Duodenal mucosa (tissue), 2 donors: ENCODE results near the gene UTS2B.
"Not testable (repeated sequence)": the region's sequence is repeated elsewhere in the genome, so short reads cannot be mapped to it uniquely, and the experiment has no call there.

Source experiments
- H3K27ac ChIP-seq: one replicate; pipeline ENCODE4 v1.7.0; 2013; ENCODE audit warnings: low read depth, low read length
- H3K27me3 ChIP-seq, 2 donors: one replicate each; pipeline ENCODE4 v1.7.0; 2013; ENCODE audit warnings: low read length in 2 of 2, control low read depth in 1 of 2; ENCODE audit not compliant: insufficient read depth in 2 of 2, control insufficient read depth in 1 of 2
- H3K36me3 ChIP-seq, 2 donors: one replicate each; pipeline ENCODE4 v1.7.0; 2013; ENCODE audit warnings: low read length in 2 of 2, control low read depth in 1 of 2; ENCODE audit not compliant: insufficient read depth in 2 of 2, control insufficient read depth in 1 of 2
- H3K4me1 ChIP-seq, 2 donors: one replicate each; pipeline ENCODE4 v1.7.0; 2013; ENCODE audit warnings: low read length in 2 of 2, control low read depth in 1 of 2; ENCODE audit not compliant: insufficient read depth in 2 of 2, control insufficient read depth in 1 of 2
- H3K4me3 ChIP-seq, 2 donors: one replicate each; pipeline ENCODE4 v1.7.0; 2013; ENCODE audit warnings: low read length in 2 of 2, low read depth in 1 of 2
- H3K9ac ChIP-seq, 2 donors: one replicate each; pipeline ENCODE4 v1.7.0; 2013; ENCODE audit warnings: low read length in 2 of 2, low read depth in 1 of 2
- H3K9me3 ChIP-seq, 2 donors: one replicate each; pipeline ENCODE4 v1.7.0; 2013; ENCODE audit warnings: low read length in 2 of 2, control low read depth in 1 of 2; ENCODE audit not compliant: control insufficient read depth in 1 of 2

The UTS2B gene

GRCh38 chr3:191246034-191246433, 84.3 kb downstream of the UTS2B start:
- not testable (repeated sequence) for H3K4me1 ChIP-seq, H3K36me3 ChIP-seq, H3K27ac ChIP-seq, H3K9ac ChIP-seq, H3K9me3 ChIP-seq, H3K27me3 ChIP-seq, H3K4me3 ChIP-seq

GRCh38 chr3:191244242-191244867, 86.0 kb downstream of the UTS2B start:
- H3K9ac ChIP-seq, result no peak overlapping the region
- H3K27ac ChIP-seq, result no peak overlapping the region
- no peak overlapping the region for H3K4me3 ChIP-seq
- no peaks in the 10 kb centered on the region for H3K36me3 ChIP-seq
- H3K4me1 ChIP-seq, result no peaks in the 10 kb centered on the region
- no peaks in the 10 kb centered on the region for H3K9me3 ChIP-seq
- H3K27me3 ChIP-seq, result no peaks in the 10 kb centered on the region

GRCh38 chr3:191240486-191240885, 89.8 kb downstream of the UTS2B start:
- H3K4me1 ChIP-seq, result no peaks in the 10 kb centered on the region
- no peak overlapping the region for H3K4me3 ChIP-seq
- no peak overlapping the region for H3K27ac ChIP-seq
- H3K9ac ChIP-seq, result no peak overlapping the region
- H3K9me3 ChIP-seq, result no peaks in the 10 kb centered on the region
- H3K36me3 ChIP-seq, result no peaks in the 10 kb centered on the region
- no peaks in the 10 kb centered on the region for H3K27me3 ChIP-seq

- no peak overlapping the region for H3K4me3 ChIP-seq
- H3K27me3 ChIP-seq, result no peaks in the 10 kb centered on the region
- H3K27ac ChIP-seq, result no peak overlapping the region
- H3K4me1 ChIP-seq, result no peaks in the 10 kb centered on the region
- H3K36me3 ChIP-seq, result no peaks in the 10 kb centered on the region
- no peak overlapping the region for H3K9ac ChIP-seq
- no peaks in the 10 kb centered on the region for H3K9me3 ChIP-seq
These were observed 90.8 kb downstream of the UTS2B start for GRCh38 chr3:191239407-191240031.

- no peaks in the 10 kb centered on the region for H3K36me3 ChIP-seq
These were observed 92.0 kb downstream of the UTS2B start for GRCh38 chr3:191238321-191238817.

GRCh38 chr3:191237047-191237882, 93.1 kb downstream of the UTS2B start:
- H3K9ac ChIP-seq, result no peak overlapping the region
- H3K27ac ChIP-seq, result no peak overlapping the region
- no peaks in the 10 kb centered on the region for H3K9me3 ChIP-seq
- no peaks in the 10 kb centered on the region for H3K36me3 ChIP-seq
- H3K4me1 ChIP-seq, result no peaks in the 10 kb centered on the region
- no peak overlapping the region for H3K4me3 ChIP-seq
- H3K27me3 ChIP-seq, result no peaks in the 10 kb centered on the region

More at GRCh38 chr3:191238321-191238817, 92.0 kb downstream of the UTS2B start:
- H3K9me3 ChIP-seq, result no peaks in the 10 kb centered on the region
- no peak overlapping the region for H3K4me3 ChIP-seq
- H3K9ac ChIP-seq, result no peak overlapping the region
- H3K27ac ChIP-seq, result no peak overlapping the region
- no peaks in the 10 kb centered on the region for H3K4me1 ChIP-seq
- no peaks in the 10 kb centered on the region for H3K27me3 ChIP-seq

- Histone ChIP-seq H3K9ac (no peak overlapping the region), H3K27ac (no peak overlapping the region), H3K27me3 (no peaks in the 10 kb centered on the region), H3K4me3 (no peak overlapping the region), H3K9me3 (no peaks in the 10 kb centered on the region), H3K36me3 (no peaks in the 10 kb centered on the region), H3K4me1 (no peaks in the 10 kb centered on the region)
These were observed 93.7 kb downstream of the UTS2B start for GRCh38 chr3:191236646-191237045.

GRCh38 chr3:191235331-191236314, 94.7 kb downstream of the UTS2B start:
- no peaks in the 10 kb centered on the region for H3K9me3 ChIP-seq
- no peak overlapping the region for H3K4me3 ChIP-seq
- H3K36me3 ChIP-seq, result no peaks in the 10 kb centered on the region
- no peak overlapping the region for H3K27ac ChIP-seq
- H3K4me1 ChIP-seq, result no peaks in the 10 kb centered on the region
- no peak overlapping the region for H3K9ac ChIP-seq
- H3K27me3 ChIP-seq, result no peaks in the 10 kb centered on the region

- Histone ChIP-seq H3K27me3 (no peaks in the 10 kb centered on the region), H3K9ac (no peak overlapping the region), H3K9me3 (no peaks in the 10 kb centered on the region), H3K36me3 (no peaks in the 10 kb centered on the region), H3K27ac (no peak overlapping the region), H3K4me1 (no peaks in the 10 kb centered on the region), H3K4me3 (no peak overlapping the region)
These were observed 96.1 kb downstream of the UTS2B start for GRCh38 chr3:191234216-191234615.
